HG03039 (cell line): ENCODE data around the gene PPP4R3A.
"Not testable (repeated sequence)": the region's sequence is repeated elsewhere in the genome, so short reads cannot be mapped to it uniquely, and the experiment has no call there.

ENCODE experiments used
- ATAC-seq: cut with Tn5 transposase; IDR thresholded peaks from one replicate; pipeline ENCODE4 v1.9.1; 2021; ENCODE audit warnings: mild to moderate bottlenecking, moderate library complexity; ENCODE audit not compliant: unreplicated experiment

PPP4R3A gene

DNA sequence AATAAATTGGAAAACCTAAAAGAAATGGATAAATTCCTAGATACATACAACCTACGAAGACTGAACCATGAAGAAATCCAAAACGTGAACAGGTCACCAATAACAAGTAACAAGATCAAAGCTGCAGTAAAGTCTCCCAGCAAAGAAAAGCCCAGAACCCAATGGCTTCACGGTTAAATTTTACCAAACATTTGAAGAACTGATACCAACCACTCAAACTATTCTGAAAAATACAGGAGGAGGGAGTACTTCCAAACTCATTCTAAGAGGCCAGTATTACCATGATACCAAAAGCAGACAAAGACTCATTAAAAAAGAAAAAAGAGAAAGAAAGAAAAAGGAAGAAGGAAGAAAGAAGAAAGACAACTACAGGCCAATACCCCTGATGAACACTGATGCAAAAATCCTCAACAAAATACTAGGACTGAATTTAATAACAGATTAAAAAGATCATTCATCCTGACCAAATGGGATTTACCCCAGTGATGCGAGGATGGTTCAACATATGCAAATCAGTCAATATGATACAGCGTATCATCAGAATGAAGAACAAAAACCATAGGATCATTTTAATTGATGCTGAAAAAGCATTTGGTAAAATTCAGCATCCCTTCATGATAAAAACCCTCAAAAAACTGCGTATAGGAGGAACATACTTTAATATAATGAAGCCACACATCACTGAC lies 65.6 kb downstream of the PPP4R3A start:
- no peak for ATAC-seq

DNA sequence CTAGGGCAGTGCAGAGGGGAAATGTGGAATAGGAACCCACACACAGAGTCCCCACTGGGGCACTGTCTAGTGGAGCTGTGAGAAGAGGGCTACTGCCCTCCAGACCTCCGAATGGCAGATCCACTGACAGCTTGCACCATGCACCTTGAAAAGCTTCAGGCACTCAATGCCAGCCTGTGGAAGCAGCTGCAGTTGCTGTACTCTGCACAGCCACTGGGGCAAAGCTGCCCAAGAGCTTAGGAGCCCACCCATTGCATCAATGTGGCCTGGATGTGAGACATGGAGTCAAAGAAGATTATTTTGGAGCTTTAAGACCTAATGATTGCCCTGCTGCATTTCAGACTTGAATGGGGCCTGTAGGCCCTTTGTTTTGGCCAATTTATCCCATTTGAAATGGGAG lies 70.8 kb downstream of the PPP4R3A start:
- no peak for ATAC-seq

DNA sequence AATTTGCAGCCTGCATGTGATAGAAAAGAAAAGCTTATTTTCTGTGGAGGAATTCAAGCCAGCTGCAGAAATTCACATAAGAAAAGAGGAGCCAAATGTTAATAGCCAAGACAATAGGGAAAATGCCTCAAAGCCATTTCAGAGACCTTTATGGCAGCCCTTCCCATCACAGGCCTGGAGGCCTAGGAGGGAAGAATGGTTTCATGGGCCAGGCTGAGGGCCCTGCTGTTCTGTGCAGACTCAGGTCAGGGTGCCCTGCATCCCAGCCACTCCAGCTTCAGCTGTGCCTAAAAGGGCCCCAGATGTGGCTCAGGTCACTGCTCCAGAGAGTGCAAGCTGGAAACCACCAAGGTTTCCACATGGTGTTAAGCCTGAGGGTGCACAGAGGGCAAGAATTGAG lies 71.3 kb downstream of the PPP4R3A start:
- ATAC-seq = no peak

- ATAC-seq = not testable (repeated sequence)
Observed at GRCh38 chr14:91436266-91436665, 73.8 kb downstream of the PPP4R3A start.

- ATAC-seq = no peak
Observed at GRCh38 chr14:91429385-91429784, 80.7 kb downstream of the PPP4R3A start.

DNA sequence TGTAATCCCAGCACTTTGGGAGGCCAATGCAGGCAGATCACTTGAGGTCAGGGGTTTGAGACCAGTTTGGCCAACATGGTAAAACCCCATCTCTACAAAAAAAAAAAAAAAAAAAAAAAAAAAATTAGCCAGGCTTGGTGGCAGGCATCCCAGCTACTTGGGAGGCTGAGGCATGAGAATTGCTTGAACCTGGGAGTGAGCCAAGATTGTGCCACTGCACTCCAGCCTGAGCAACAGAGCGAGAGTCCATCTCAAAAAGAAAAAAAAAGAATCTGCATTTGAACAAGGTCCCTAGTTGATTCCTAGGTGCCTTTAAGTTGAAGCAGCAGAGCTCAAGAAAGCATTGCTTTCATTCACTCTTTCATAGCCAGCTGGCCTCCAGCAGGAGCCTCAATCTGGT lies 81.2 kb downstream of the PPP4R3A start:
- ATAC-seq = not testable (repeated sequence)

GRCh38 chr14:91425531-91425944 lies 84.6 kb downstream of the PPP4R3A start:
- not testable (repeated sequence) for ATAC-seq

- no peak for ATAC-seq
Observed at GRCh38 chr14:91424813-91425530, 85.1 kb downstream of the PPP4R3A start.

DNA sequence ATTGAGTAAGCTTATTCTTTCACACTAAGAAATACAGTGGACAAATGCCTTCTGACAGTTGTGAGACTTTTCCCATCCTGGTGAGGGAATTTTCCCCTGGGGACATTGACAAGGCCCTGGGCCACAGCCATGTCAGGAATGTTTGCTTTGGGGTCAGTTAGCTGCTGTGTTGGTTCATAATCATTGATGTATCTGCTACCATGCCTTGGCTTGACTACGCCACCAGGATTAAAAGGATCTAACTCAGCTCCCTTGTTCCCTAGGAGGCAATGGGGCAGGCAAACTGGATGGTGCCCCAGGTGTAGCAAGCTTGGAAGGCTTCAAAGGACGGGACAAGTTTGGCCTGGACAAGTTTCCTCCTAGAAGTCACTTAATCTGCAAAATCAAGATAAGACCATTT lies 89.4 kb downstream of the PPP4R3A start:
- no peak for ATAC-seq

- no peak for ATAC-seq
Observed at GRCh38 chr14:91419451-91419850, 90.7 kb downstream of the PPP4R3A start.

DNA sequence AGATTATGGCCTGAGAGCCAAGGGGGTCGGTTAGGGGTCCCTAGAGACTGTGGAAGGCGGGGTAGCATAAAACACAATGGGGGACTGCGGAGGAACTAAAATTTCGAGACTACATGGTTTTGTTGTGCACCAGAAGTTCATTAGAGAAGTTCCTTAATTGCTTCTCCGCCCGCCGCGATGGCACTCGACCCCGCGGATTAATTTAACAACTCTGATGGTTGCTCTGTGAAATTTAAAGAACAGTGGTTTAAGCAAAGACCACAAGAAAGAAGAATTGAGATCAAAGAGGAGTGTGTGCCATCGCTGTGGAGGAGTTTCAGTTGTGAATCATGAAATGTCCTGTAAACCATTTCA lies 91.1 kb downstream of the PPP4R3A start:
- ATAC-seq = no peak

DNA sequence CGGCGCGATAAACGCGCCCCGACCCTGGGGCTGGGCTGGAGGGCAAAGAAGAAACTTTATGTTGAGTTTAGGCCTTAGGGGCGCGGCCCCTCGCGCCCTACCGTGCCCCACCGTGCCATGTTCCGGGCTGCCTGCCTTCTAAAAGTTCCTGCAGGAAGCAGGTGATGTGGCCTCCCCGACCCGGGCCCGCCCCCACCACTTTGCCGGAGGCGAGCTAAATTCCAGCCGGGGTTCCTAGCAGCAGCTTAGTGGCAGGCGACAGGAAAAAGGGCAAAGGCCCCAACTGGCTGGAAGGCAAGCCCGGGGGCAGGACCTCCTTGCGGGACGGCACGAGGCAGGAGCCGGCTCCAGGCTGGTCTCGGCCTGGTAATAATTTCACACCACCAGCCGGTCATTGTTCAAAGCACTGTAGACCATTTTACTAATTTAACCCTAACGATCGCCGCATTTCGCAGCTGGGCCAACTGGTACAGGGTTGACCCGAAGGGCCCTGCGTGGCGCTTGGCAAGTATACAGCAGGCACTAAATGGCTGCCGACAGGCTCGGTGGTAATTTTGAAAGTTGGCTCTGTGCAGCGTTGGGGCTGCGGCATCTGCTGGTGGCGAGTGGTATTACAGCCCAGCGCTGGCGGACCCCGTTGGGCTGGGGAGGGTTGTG lies 91.6 kb downstream of the PPP4R3A start:
- ATAC-seq = no peak

GRCh38 chr14:91417983-91418386 lies 92.1 kb downstream of the PPP4R3A start:
- peak; percentile 34 for ATAC-seq

DNA sequence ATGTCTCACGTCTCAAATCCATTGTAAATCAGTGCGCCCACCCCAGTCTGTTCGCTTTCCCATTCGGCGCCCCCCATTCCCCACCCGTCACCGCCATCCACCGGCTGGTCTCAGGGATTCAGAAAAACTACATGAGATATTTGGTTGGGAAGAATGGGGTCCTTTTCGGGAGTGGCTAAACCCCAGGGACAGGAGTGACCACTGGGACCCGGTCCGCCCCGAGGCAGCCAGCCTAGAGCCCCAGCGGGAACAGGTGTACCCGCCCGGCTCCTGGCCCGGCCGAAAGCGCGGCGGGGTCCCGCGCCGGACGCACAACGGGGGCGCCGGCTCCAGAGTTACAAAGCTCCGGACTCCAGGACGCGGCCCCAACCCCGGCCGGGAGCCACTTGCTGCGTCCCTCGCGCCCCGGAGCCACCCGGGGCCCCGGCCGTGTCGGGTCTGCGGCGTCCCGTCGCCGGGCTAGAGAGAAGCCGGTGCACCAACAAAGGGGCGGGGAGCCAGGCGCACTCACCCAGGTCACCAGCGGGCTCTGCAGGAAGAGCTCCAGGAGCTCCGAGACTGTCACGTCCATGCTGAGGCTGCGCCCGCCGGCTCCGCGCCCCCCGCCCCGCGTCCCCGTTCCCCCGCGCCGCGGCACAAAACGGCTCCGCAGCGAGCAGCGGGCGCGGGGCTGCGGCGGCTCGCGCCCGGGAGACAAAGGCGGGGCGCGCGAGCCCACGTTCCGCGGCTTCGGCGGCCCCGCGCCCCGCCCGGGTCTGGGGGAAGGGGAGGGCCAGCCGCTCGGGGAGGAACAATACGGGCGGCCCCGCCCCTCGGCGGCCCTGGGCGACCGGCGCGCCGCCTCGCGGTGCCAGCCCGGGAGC lies 92.8 kb downstream of the PPP4R3A start, which contains the start of gene CCDC88C:
Gene CCDC88C (minus strand): TSS at position 701 of the 863 bp plus-strand sequence. CDS start 130 bp downstream, at position 571.
- ATAC-seq = peak; percentile 41

GRCh38 chr14:91416744-91417119 lies 93.4 kb downstream of the PPP4R3A start:
- no peak for ATAC-seq

GRCh38 chr14:91415794-91416743 lies 94.0 kb downstream of the PPP4R3A start:
- ATAC-seq = peak; percentile 31

GRCh38 chr14:91414475-91414833 lies 95.7 kb downstream of the PPP4R3A start:
- ATAC-seq = no peak

- no peak for ATAC-seq
Observed at GRCh38 chr14:91413547-91414474, 96.3 kb downstream of the PPP4R3A start.

DNA sequence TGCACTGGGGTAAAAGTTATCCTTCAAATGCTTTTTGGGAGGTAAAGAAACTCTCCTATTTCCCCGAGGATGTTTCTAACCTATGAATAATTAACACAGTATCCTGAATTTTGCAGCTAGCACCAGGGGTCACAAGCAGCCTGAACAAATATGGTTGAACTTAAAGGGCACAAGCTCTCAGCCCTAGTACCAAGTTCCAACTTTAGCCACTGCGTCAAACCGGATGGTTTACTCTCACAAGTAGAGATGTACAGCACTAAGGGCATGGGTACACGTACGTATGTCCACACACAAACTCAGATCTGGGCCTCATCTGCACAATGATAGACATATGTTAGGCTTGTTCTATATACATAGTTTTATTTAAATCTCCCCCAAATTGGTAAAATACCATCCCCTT lies 97.2 kb downstream of the PPP4R3A start:
- ATAC-seq = no peak
